Thyroid gland (tissue), 4 donors: Measurements from ENCODE around the gene VPS51. TPM values are rescaled to one million over a fixed set of nuclear protein-coding genes. Genes with fewer than 3 reads are reported as not detected.

ENCODE experiments used
- DNase-seq, 2 donors: peaks; one replicate each; pipeline ENCODE4 v3.0.0-alpha.2; 2019
- H3K27ac ChIP-seq, 3 donors: fragments of 200-600 bp; sonication (generic); 1 replicate in 2 of 3; 2 replicates in 1 of 3; pipeline ENCODE4 v1.5.1; 2016 to 2019; ENCODE audit warnings: mild to moderate bottlenecking in 1 of 3, moderate library complexity in 1 of 3
- H3K27me3 ChIP-seq: fragments of 200-600 bp; sonication (generic); one replicate; pipeline ENCODE4 v1.5.1; 2019
- H3K36me3 ChIP-seq, 2 donors: fragments of 200-600 bp; sonication (generic); one replicate each; pipeline ENCODE4 v1.5.1; 2016 to 2019
- H3K4me1 ChIP-seq, 2 donors: fragments of 200-600 bp; sonication (generic); one replicate each; pipeline ENCODE4 v1.5.1; 2017 to 2019
- H3K4me3 ChIP-seq, 3 donors: fragments of 200-600 bp; sonication (generic); replicated peaks in 1 of 3; 1 replicate in 2 of 3; 2 replicates in 1 of 3; pipeline ENCODE4 v1.5.1; 2016; ENCODE audit warnings: mild to moderate bottlenecking in 1 of 3
- H3K9me3 ChIP-seq: fragments of 200-600 bp; sonication (generic); one replicate; pipeline ENCODE4 v1.5.1; 2017
- POLR2A ChIP-seq, 2 donors: fragments of 450-650 bp; IDR thresholded peaks; one replicate each; pipeline ENCODE4 v1.6.1; 2017; ENCODE audit warnings: antibody characterized with exemption in 2 of 2, mild to moderate bottlenecking in 2 of 2, moderate library complexity in 1 of 2
- WGBS, 2 donors: methylation state at CpG; one replicate each; pipeline ENCODE4 v1.1.5; 2017; 5-methylcytosine and 5-hydroxymethylcytosine counted together
- intact Hi-C: fragments of 100-400 bp; cut with DNase I; formaldehyde crosslinking; loops from one replicate; pipeline ENCODE4 v1.15.1; 2023
- total RNA-seq, 4 donors: library from RNA; depleted of rRNA; stranded (reverse); fragments of >200 nt; gene quantifications; one replicate each; pipeline ENCODE4 v1.2.3, GENCODE V29; 2016
- TF ChIP-seq, protein P1 (sequence below), 6 experiments: fragments of 200-600 bp in 3 of 6; fragments of 450-650 bp in 3 of 6; sonication (generic) in 3 of 6; IDR thresholded peaks; one replicate each; pipeline ENCODE4 v1.5.1; 2016 to 2019; ENCODE audit warnings: antibody characterized with exemption in 6 of 6, mild to moderate bottlenecking in 2 of 6, inconsistent platforms in 1 of 6, moderate library complexity in 1 of 6

Gene VPS51
- total RNA-seq, 4 donors from 2014 or later: 222 to 608 (median 469) TPM

DNA sequence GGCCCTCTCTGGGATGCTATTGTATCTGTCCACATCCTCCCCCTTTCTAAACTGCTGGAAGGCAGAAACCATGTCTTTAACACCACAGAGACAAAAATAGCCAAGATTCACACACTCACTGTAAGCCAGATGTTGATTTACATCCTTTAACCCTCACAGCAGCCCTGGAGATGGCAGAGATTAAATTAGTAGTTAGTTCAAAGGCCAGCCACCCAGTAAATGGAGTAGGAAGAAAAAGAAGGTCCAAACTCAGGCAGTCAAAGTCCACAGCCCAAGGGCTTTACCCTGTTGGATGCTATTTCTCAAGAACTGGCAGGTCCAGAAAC is 23.6 kb downstream of the VPS51 start:
- peaks cover 25 to 38% of the 10 kb centered on the region in 2 donors for H3K4me1 ChIP-seq
- intact Hi-C loops: loop anchor here (10.0 kb wide), 2 partner anchors 105 to 205 kb away; partner anchors contain the start of genes ARL2 and ATG2A
- no peak for TF ChIP-seq POLR2A (IDR thresholded peaks at IDR 0.05)
- TF ChIP-seq, protein P1, sequence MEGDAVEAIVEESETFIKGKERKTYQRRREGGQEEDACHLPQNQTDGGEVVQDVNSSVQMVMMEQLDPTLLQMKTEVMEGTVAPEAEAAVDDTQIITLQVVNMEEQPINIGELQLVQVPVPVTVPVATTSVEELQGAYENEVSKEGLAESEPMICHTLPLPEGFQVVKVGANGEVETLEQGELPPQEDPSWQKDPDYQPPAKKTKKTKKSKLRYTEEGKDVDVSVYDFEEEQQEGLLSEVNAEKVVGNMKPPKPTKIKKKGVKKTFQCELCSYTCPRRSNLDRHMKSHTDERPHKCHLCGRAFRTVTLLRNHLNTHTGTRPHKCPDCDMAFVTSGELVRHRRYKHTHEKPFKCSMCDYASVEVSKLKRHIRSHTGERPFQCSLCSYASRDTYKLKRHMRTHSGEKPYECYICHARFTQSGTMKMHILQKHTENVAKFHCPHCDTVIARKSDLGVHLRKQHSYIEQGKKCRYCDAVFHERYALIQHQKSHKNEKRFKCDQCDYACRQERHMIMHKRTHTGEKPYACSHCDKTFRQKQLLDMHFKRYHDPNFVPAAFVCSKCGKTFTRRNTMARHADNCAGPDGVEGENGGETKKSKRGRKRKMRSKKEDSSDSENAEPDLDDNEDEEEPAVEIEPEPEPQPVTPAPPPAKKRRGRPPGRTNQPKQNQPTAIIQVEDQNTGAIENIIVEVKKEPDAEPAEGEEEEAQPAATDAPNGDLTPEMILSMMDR (IDR thresholded peaks at IDR 0.05): no peak

DNA sequence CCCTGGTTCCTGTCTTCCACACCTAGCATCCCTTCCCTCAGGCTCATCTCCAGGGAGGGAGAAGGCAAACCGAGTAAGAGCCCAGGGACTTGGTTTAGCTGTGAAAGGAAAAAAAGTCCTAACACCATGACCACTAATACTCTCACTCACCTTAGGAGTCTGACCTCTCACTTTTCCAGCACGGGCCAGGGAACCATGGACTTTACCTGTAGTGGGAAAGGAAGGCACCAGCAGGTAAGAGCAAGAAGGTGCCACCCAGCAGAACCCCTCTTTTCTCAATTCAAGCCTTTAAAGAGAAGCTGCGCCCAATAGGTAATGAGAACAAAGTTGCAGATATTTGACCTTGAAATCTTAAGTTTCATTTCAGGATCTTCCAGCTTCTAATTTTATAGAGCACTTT is 24.8 kb downstream of the VPS51 start:
- peaks cover 23 to 34% of the 10 kb centered on the region in 2 donors for H3K4me1 ChIP-seq
- WGBS, 2 donors: 84 to 95% methylated on average over 3 of the region's 3 CpGs
- intact Hi-C loops: no loop called here
- no peak for DNase-seq
- no peaks in the 10 kb centered on the region for H3K27me3 ChIP-seq
- peaks cover 27 to 31% of the 10 kb centered on the region in 2 donors for H3K36me3 ChIP-seq
- TF ChIP-seq POLR2A (IDR thresholded peaks at IDR 0.05): no peak
- TF ChIP-seq, protein P1 (IDR thresholded peaks at IDR 0.05): no peak
- no peaks in the 10 kb centered on the region for H3K9me3 ChIP-seq
- H3K4me3 ChIP-seq: peak overlapping the region in 2 of 3 donors; percentile 58 to 93
- H3K27ac ChIP-seq: peak overlapping the region in 1 of 3 donors; percentile 86

More for the DNA sequence above, 23.6 kb downstream of the VPS51 start:
- no peaks in the 10 kb centered on the region for H3K27me3 ChIP-seq
- no peak overlapping the region for H3K27ac ChIP-seq
- H3K4me3 ChIP-seq: no peak overlapping the region
- H3K36me3 ChIP-seq: peaks cover 16 to 22% of the 10 kb centered on the region in 2 donors
- H3K9me3 ChIP-seq: no peaks in the 10 kb centered on the region
- DNase-seq: no peak

DNA sequence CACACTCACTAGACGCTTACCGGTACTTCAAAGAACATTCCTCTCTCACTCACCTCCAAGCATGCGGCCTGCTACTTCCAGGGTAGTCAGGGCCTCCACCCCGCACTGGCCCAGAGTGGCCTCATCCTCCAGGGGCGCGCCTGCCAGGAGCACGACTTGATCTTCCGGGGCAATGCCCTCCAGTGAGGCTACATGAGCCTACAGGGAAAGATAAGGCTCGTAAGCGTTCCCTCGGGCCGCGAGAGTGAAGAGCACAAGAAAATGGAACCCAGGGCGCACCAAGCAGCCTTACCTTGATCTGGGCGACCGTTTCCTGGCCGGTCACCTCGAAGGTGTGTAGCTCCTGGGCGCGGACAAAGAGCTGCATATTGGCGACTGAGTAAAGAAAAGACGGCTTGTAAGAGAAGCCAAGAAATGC is 25.4 kb downstream of the VPS51 start:
- Histone ChIP-seq H3K4me3 (peak overlapping the region; percentile 58 to 93 (median 76)), H3K36me3 (peaks cover 34 to 37% of the 10 kb centered on the region in 2 donors), H3K27ac (peak overlapping the region; percentile 63 to 86 (median 82)), H3K9me3 (no peaks in the 10 kb centered on the region), H3K4me1 (peaks cover 17 to 28% of the 10 kb centered on the region in 2 donors), H3K27me3 (no peaks in the 10 kb centered on the region)
- intact Hi-C loops: no loop called here
- 1% methylated on average over 21 to 22 of the region's 22 CpGs for WGBS, 2 donors
- no peak for TF ChIP-seq POLR2A (IDR thresholded peaks at IDR 0.05)
- TF ChIP-seq, protein P1 (IDR thresholded peaks at IDR 0.05): no peak
- no peak for DNase-seq

DNA sequence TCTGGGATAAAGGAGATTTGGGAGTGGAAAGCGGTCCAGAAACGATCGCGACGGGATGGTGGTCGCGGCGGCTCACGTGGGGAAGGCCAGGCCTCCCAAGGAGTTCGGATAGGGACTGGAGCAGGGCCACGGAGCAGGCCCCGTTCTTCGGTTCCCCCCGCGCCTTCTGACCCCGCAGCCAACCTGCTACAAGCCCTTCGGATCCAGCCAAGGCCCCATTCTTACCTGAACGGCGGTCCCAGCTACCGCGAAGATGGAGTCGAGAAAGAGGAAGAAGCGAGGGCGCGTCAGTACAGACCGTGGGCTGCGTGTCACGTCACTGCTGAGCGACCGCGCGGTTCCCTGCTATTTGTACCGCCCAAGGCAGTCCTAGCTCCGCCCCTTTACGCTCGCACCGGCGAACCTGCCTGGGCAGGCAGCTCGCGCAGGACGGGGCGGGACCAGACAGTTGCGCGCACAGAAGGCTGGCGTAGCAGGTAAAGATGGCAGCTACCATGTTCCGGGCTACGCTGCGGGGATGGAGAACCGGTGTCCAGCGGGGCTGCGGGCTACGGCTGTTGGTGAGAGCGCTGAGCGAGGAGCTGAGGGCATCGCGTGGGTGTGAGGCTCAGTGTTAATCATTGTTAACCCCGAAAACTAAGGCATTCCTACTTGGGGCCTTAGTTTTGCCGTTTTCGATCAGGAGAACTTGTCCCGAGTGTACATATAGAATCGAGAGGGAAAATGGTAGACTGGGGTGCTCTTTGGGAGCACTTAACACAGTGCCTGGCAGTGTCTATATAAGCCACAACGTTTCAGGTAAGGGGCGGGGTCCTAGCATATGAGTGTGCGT is 26.1 kb downstream of the VPS51 start, which contains the start of the genes FAU and MRPL49:
Gene FAU, minus strand, starts transcription at position 270 of the 832 bp plus-strand sequence. CDS start 321 bp downstream, outside the sequence.
Gene MRPL49, plus strand, starts transcription at position 457 of the 832 bp plus-strand sequence. Its CDS starts 26 bp downstream, at position 483.
- peaks cover 13 to 24% of the 10 kb centered on the region in 2 donors for H3K4me1 ChIP-seq
- peak; percentile 100 for DNase-seq
- TF ChIP-seq POLR2A (IDR thresholded peaks at IDR 0.05): peak; percentile 23 to 97
- TF ChIP-seq, protein P1 (IDR thresholded peaks at IDR 0.05): no peak
- peak within 1 kb of the TSS; percentile 72 to 93 (median 76) for H3K4me3 ChIP-seq
- H3K27me3 ChIP-seq: no peaks in the 10 kb centered on the region
- intact Hi-C loops: no loop called here
- H3K36me3 ChIP-seq: peaks cover 40 to 44% of the 10 kb centered on the region in 2 donors
- 0 to 1% methylated on average over 43 to 60 of the region's 64 CpGs for WGBS, 2 donors
- no peaks in the 10 kb centered on the region for H3K9me3 ChIP-seq
- H3K27ac ChIP-seq: peak within 1 kb of the TSS; percentile 82 to 89 (median 86)
